Fibroblast of lung (primary cell): ENCODE results near the gene IGFALS. TPM values are rescaled to one million over a fixed set of nuclear protein-coding genes. Genes with fewer than 3 reads are reported as not detected.

Experiments used
- DNase-seq, 2 donors: peaks; one replicate each; pipeline versions ENCODE4 v3.0.0 to v3.0.0-alpha.2; 2010; ENCODE audit warnings: low read depth in 2 of 2
- H2AFZ ChIP-seq: 2 replicates; pipeline ENCODE4 v1.5.1; 2012; ENCODE audit warnings: low read length, control low read depth, inconsistent platforms
- H3K27ac ChIP-seq: 2 replicates; pipeline ENCODE4 v1.5.1; 2011; ENCODE audit warnings: low read length, control low read depth; ENCODE audit not compliant: insufficient read depth
- H3K27me3 ChIP-seq: 2 replicates; pipeline ENCODE4 v1.5.1; 2011; ENCODE audit warnings: mild to moderate bottlenecking, low read length; ENCODE audit not compliant: control insufficient read depth, insufficient read depth
- H3K36me3 ChIP-seq: 2 replicates; pipeline ENCODE4 v1.5.1; 2011; ENCODE audit warnings: low read length; ENCODE audit not compliant: control insufficient read depth, insufficient read depth
- H3K4me1 ChIP-seq: 2 replicates; pipeline ENCODE4 v1.5.1; 2011; ENCODE audit warnings: low read length; ENCODE audit not compliant: control insufficient read depth, insufficient read depth; ENCODE audit errors: extremely low read depth
- H3K4me2 ChIP-seq: 2 replicates; pipeline ENCODE4 v1.5.1; 2011; ENCODE audit warnings: low read length, control low read depth; ENCODE audit not compliant: insufficient read depth; ENCODE audit errors: extremely low read depth
- H3K4me3 ChIP-seq, 4 experiments: fragments of 200-600 bp in 1 of 4; sonication (generic) in 1 of 4; replicated peaks in 1 of 4; 2 replicates each; pipeline ENCODE4 v1.5.1; 2011 to 2016; ENCODE audit warnings: low read length in 4 of 4, low read depth in 3 of 4, mild to moderate bottlenecking in 3 of 4, control low read depth in 2 of 4, inconsistent platforms in 1 of 4, mixed read lengths in 1 of 4; ENCODE audit not compliant: insufficient read depth in 1 of 4; ENCODE audit errors: control extremely low read depth in 1 of 4
- H3K79me2 ChIP-seq: 2 replicates; pipeline ENCODE4 v1.5.1; 2012; ENCODE audit warnings: mild to moderate bottlenecking, low read length, inconsistent platforms; ENCODE audit not compliant: control insufficient read depth, insufficient read depth
- H3K9ac ChIP-seq: 2 replicates; pipeline ENCODE4 v1.5.1; 2011; ENCODE audit warnings: mild to moderate bottlenecking, low read length, control low read depth; ENCODE audit not compliant: insufficient read depth
- H3K9me3 ChIP-seq: 2 replicates; pipeline ENCODE4 v1.5.1; 2012; ENCODE audit warnings: low read depth, low read length; ENCODE audit not compliant: control insufficient read depth, insufficient read depth
- H4K20me1 ChIP-seq: 2 replicates; pipeline ENCODE4 v1.5.1; 2011; ENCODE audit warnings: low read length; ENCODE audit not compliant: control insufficient read depth, insufficient read depth; ENCODE audit errors: extremely low read depth
- CTCF ChIP-seq, 2 donors: IDR thresholded peaks in 1 of 2; conservative IDR thresholded peaks in 1 of 2; 1 replicate in 1 of 2; 2 replicates in 1 of 2; pipeline ENCODE4 v1.5.1; 2011 to 2012; ENCODE audit warnings: low read length in 2 of 2, control low read depth in 1 of 2, inconsistent platforms in 1 of 2, low read depth in 1 of 2, mild to moderate bottlenecking in 1 of 2
- EZH2 ChIP-seq: IDR thresholded peaks from 2 replicates; pipeline ENCODE4 v1.5.1; 2012; ENCODE audit warnings: low read length, control low read depth, mild to moderate bottlenecking; ENCODE audit errors: missing control alignments
- polyA plus RNA-seq, 2 donors: library from polyadenylated mRNA; depleted of rRNA in 1 of 2; stranded (reverse) in 1 of 2; unstranded in 1 of 2; fragments of >200 nt; gene quantifications; 2 replicates each; pipeline ENCODE4 v1.2.1, GENCODE V29; 2011 to 2012; ENCODE audit warnings: missing spikeins in 1 of 2
- total RNA-seq: library from RNA; depleted of rRNA; stranded (reverse); fragments of >200 nt; gene quantifications from 2 replicates; pipeline ENCODE4 v1.2.1, GENCODE V29; 2014

The IGFALS gene
- total and polyA plus RNA-seq, 2 donors (not counting 1 experiment from before 2014, with no cell fraction given) = not detected

- Histone ChIP-seq H3K36me3 (peaks cover 10% of the 10 kb centered on the region), H2AFZ (no peak overlapping the region), H3K9me3 (no peaks in the 10 kb centered on the region), H3K27me3 (no peaks in the 10 kb centered on the region), H3K79me2 (peaks cover 2% of the 10 kb centered on the region), H4K20me1 (no peaks in the 10 kb centered on the region), H3K9ac (no peak overlapping the region), H3K4me3 (no peak overlapping the region), H3K27ac (no peak overlapping the region), H3K4me2 (no peak overlapping the region), H3K4me1 (no peaks in the 10 kb centered on the region)
- DNase-seq = no peak
- TF ChIP-seq CTCF (conservative IDR thresholded peaks at IDR 0.05 in 1 of 2, IDR thresholded peaks at IDR 0.05 in 1 of 2; ENCODE audit: low read depth in 1 of 2, low read length in 2 of 2) (no peak), EZH2 (no peak)
Observed at GRCh38 chr16:1820096-1820945, 26.8 kb upstream of the IGFALS start.

- TF ChIP-seq CTCF (conservative IDR thresholded peaks at IDR 0.05 in 1 of 2, IDR thresholded peaks at IDR 0.05 in 1 of 2; ENCODE audit: low read depth in 1 of 2, low read length in 2 of 2) = no peak
- no peak for TF ChIP-seq EZH2
- Histone ChIP-seq H2AFZ (no peak overlapping the region), H3K27ac (no peak overlapping the region), H3K79me2 (no peaks in the 10 kb centered on the region), H3K27me3 (no peaks in the 10 kb centered on the region), H4K20me1 (no peaks in the 10 kb centered on the region), H3K4me3 (no peak overlapping the region), H3K36me3 (peaks cover 10% of the 10 kb centered on the region), H3K9ac (no peak overlapping the region), H3K4me1 (no peaks in the 10 kb centered on the region), H3K4me2 (no peak overlapping the region), H3K9me3 (no peaks in the 10 kb centered on the region)
- DNase-seq = no peak
Observed at GRCh38 chr16:1819611-1820010, 26.1 kb upstream of the IGFALS start.

GRCh38 chr16:1818873-1819525 lies 25.5 kb upstream of the IGFALS start:
- Histone ChIP-seq H3K4me3 (no peak overlapping the region), H3K27me3 (no peaks in the 10 kb centered on the region), H3K9ac (no peak overlapping the region), H3K9me3 (no peaks in the 10 kb centered on the region), H4K20me1 (no peaks in the 10 kb centered on the region), H3K4me1 (no peaks in the 10 kb centered on the region), H3K79me2 (no peaks in the 10 kb centered on the region), H2AFZ (no peak overlapping the region), H3K27ac (no peak overlapping the region), H3K36me3 (peaks cover 10% of the 10 kb centered on the region), H3K4me2 (no peak overlapping the region)
- no peak for DNase-seq
- TF ChIP-seq EZH2 = no peak
- TF ChIP-seq CTCF (conservative IDR thresholded peaks at IDR 0.05 in 1 of 2, IDR thresholded peaks at IDR 0.05 in 1 of 2; ENCODE audit: low read depth in 1 of 2, low read length in 2 of 2) = no peak
